Bronchial epithelial cell (primary cell): ENCODE results near the gene TEDC2. TPM values are rescaled to one million over a fixed set of nuclear protein-coding genes. Genes with fewer than 3 reads are reported as not detected.
A peak's percentile ranks its signal among the peaks of the same experiment; 100 is the strongest.

Experiments used
- DNase-seq: peaks from one replicate; pipeline ENCODE4 v3.0.0-alpha.2; 2010; ENCODE audit warnings: low read depth
- FAIRE-seq: peaks from 2 replicates; lab custom pipeline; 2011; peaks lifted over from hg19 to GRCh38; lab: Jason Lieb, UNC
- H3K27me3 ChIP-seq: 2 replicates; pipeline ENCODE4 v1.5.1; 2011; ENCODE audit warnings: low read length; ENCODE audit not compliant: control insufficient read depth, insufficient read depth
- H3K36me3 ChIP-seq: 2 replicates; pipeline ENCODE4 v1.5.1; 2011; ENCODE audit warnings: low read length; ENCODE audit not compliant: control insufficient read depth, insufficient read depth
- H3K4me3 ChIP-seq: 2 replicates; pipeline ENCODE4 v1.5.1; 2011; ENCODE audit warnings: mild to moderate bottlenecking, low read depth, low read length, control low read depth
- CTCF ChIP-seq: IDR thresholded peaks from 2 replicates; pipeline ENCODE4 v1.5.1; 2011; ENCODE audit warnings: mild to moderate bottlenecking, moderate library complexity, low read length, control low read depth, inconsistent platforms; ENCODE audit not compliant: insufficient read depth, severe bottlenecking
- total RNA-seq: library from RNA; depleted of rRNA; stranded (reverse); fragments of >200 nt; gene quantifications from 2 replicates; pipeline ENCODE4 v1.2.1, GENCODE V29; 2014

Gene TEDC2
- total RNA-seq, 1 donor from 2014 or later, result 0.53 TPM

- TF ChIP-seq CTCF, result no peak
- FAIRE-seq (no peak), DNase-seq (no peak)
- Histone ChIP-seq H3K27me3 (no peaks in the 10 kb centered on the region), H3K4me3 (peak overlapping the region; percentile 48), H3K36me3 (peaks cover 5% of the 10 kb centered on the region)
These were observed 443 bp downstream of the TEDC2 start for GRCh38 chr16:2460391-2460713.

- FAIRE-seq, result no peak
- TF ChIP-seq CTCF, result no peak
- peaks cover 2% of the 10 kb centered on the region for H3K36me3 ChIP-seq
These were observed 1.0 kb downstream of the TEDC2 start for GRCh38 chr16:2460916-2461315.

GRCh38 chr16:2462031-2462866 lies 2.3 kb downstream of the TEDC2 start:
- FAIRE-seq, result no peak
- no peak for TF ChIP-seq CTCF

More at GRCh38 chr16:2460916-2461315, 1.0 kb downstream of the TEDC2 start:
- Histone ChIP-seq H3K4me3 (no peak overlapping the region), H3K27me3 (no peaks in the 10 kb centered on the region)
- no peak for DNase-seq

GRCh38 chr16:2464333-2464732 lies 4.4 kb downstream of the TEDC2 start:
- TF ChIP-seq CTCF, result no peak

More at GRCh38 chr16:2462031-2462866, 2.3 kb downstream of the TEDC2 start:
- DNase-seq, result no peak
- Histone ChIP-seq H3K4me3 (no peak overlapping the region), H3K27me3 (no peaks in the 10 kb centered on the region), H3K36me3 (no peaks in the 10 kb centered on the region)

GRCh38 chr16:2465653-2466415 lies 5.9 kb downstream of the TEDC2 start:
- H3K4me3 ChIP-seq, result no peak overlapping the region
- TF ChIP-seq CTCF, result peak; percentile 15
- FAIRE-seq (no peak), DNase-seq (no peak)
- H3K27me3 ChIP-seq, result no peaks in the 10 kb centered on the region
- H3K36me3 ChIP-seq, result no peaks in the 10 kb centered on the region

More at GRCh38 chr16:2464333-2464732, 4.4 kb downstream of the TEDC2 start:
- Histone ChIP-seq H3K27me3 (no peaks in the 10 kb centered on the region), H3K4me3 (no peak overlapping the region), H3K36me3 (no peaks in the 10 kb centered on the region)
- FAIRE-seq (no peak), DNase-seq (no peak)
